MM.1S (cell line): ENCODE results near the gene NEK11.

ENCODE experiments used
- EZH2 ChIP-seq: fragments of 300-600 bp; sonication (generic); optimal IDR thresholded peaks from 2 replicates; pipeline ENCODE3; 2017; ENCODE audit warnings: low read depth, mild to moderate bottlenecking, antibody characterized with exemption, low read length, mixed read lengths
- EZH2phosphoT487 ChIP-seq: fragments of 300-600 bp; sonication (generic); IDR thresholded peaks from 2 replicates; pipeline ENCODE4 v1.6.1; 2018; ENCODE audit warnings: antibody characterized with exemption, low read length
- TF ChIP-seq, protein P1 (sequence below): fragments of 300-600 bp; sonication (generic); IDR thresholded peaks from 2 replicates; pipeline ENCODE4 v1.5.1; 2016; ENCODE audit warnings: antibody characterized with exemption, low read length, mixed read lengths

DNA sequence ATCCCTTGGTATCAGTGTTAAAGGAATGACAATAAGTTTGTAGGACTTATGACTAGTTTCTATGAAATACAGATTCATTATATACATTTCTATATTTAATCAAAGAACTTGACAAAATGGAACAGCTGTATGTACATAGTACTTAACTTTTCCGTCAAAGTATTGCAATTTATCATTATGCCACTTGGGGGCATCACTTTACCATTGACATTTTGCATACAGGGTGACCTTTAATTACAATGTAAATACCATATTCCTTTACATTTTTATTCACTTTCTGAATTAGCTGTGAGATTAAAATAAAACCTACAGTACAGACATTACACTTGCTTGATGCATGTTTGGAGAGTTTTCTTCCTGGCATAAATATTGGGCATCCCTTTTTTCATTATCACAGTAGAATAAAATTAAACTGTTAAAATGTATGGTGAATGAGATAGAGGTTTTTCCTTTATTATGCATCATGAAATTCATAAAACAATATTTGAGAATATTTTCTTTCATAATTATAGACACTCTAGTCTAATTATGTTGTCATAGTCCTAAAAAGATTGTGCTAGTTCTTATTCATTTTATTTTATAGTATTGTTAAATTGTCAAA is 6.9 kb downstream of the NEK11 start:
- TF ChIP-seq, protein P1, sequence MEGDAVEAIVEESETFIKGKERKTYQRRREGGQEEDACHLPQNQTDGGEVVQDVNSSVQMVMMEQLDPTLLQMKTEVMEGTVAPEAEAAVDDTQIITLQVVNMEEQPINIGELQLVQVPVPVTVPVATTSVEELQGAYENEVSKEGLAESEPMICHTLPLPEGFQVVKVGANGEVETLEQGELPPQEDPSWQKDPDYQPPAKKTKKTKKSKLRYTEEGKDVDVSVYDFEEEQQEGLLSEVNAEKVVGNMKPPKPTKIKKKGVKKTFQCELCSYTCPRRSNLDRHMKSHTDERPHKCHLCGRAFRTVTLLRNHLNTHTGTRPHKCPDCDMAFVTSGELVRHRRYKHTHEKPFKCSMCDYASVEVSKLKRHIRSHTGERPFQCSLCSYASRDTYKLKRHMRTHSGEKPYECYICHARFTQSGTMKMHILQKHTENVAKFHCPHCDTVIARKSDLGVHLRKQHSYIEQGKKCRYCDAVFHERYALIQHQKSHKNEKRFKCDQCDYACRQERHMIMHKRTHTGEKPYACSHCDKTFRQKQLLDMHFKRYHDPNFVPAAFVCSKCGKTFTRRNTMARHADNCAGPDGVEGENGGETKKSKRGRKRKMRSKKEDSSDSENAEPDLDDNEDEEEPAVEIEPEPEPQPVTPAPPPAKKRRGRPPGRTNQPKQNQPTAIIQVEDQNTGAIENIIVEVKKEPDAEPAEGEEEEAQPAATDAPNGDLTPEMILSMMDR: peak; percentile 73
- no peak for TF ChIP-seq EZH2
- no peak for TF ChIP-seq EZH2phosphoT487
